ENCODE results near the gene SCO2. TPM values are rescaled to one million over a fixed set of nuclear protein-coding genes. Genes with fewer than 3 reads are reported as not detected.
A peak's percentile ranks its signal among the peaks of the same experiment; 100 is the strongest.
"Not testable (repeated sequence)": the region's sequence is repeated elsewhere in the genome, so short reads cannot be mapped to it uniquely, and the experiment has no call there.

Gene SCO2
- total RNA-seq, 1 experiment from 2014 or later = 3.0 TPM

GRCh38 chr22:50536226-50536625, 10.8 kb upstream of the SCO2 start:
- TF ChIP-seq CTCF (conservative IDR thresholded peaks at IDR 0.05) = no peak
- no peak for TF ChIP-seq EZH2 (IDR thresholded peaks at IDR 0.05; ENCODE audit: low read depth)
- peaks cover 58% of the 10 kb centered on the region for H3F3A ChIP-seq (ENCODE audit: insufficient read depth, low read depth)
- intact Hi-C loops (cut with micrococcal nuclease; ENCODE audit: unreplicated experiment) = no loop called here
- H3K4me1 ChIP-seq (replicated peaks; ENCODE audit: insufficient read depth) = peaks cover 58% of the 10 kb centered on the region
- POLR2A ChIA-PET (ENCODE audit: unreplicated experiment) = no interaction called here
- no peaks in the 10 kb centered on the region for H3K27me3 ChIP-seq (ENCODE audit: insufficient read depth, low read depth)
- H3K27ac ChIP-seq = no peak overlapping the region
- H3K9me2 ChIP-seq (ENCODE audit: insufficient read depth) = no peaks in the 10 kb centered on the region
- H2AFZ ChIP-seq = no peak overlapping the region
- no peak overlapping the region for H3K4me3 ChIP-seq
- no peaks in the 10 kb centered on the region for H3K9me3 ChIP-seq (ENCODE audit: insufficient read depth, low read depth)
- DNase-seq = no peak
- H4K20me1 ChIP-seq (ENCODE audit: insufficient read depth) = no peaks in the 10 kb centered on the region
- H3K4me2 ChIP-seq = no peak overlapping the region
- BruUV-seq (replicated peaks) = no TSS peak
- no peaks in the 10 kb centered on the region for H3K79me2 ChIP-seq (ENCODE audit: low read depth)
- CTCF ChIA-PET = no interaction called here
- no peaks in the 10 kb centered on the region for H3K36me3 ChIP-seq (ENCODE audit: low read depth)

GRCh38 chr22:50535113-50535512, 9.7 kb upstream of the SCO2 start:
- Histone ChIP-seq H3K27ac (no peak overlapping the region), H4K20me1 (ENCODE audit: insufficient read depth) (no peaks in the 10 kb centered on the region), H3K36me3 (ENCODE audit: low read depth) (no peaks in the 10 kb centered on the region), H3K9me3 (ENCODE audit: insufficient read depth, low read depth) (no peaks in the 10 kb centered on the region), H3K27me3 (ENCODE audit: insufficient read depth, low read depth) (no peaks in the 10 kb centered on the region), H3F3A (ENCODE audit: insufficient read depth, low read depth) (peaks cover 55% of the 10 kb centered on the region), H2AFZ (no peak overlapping the region), H3K79me2 (ENCODE audit: low read depth) (no peaks in the 10 kb centered on the region), H3K4me3 (no peak overlapping the region), H3K4me2 (no peak overlapping the region), H3K9me2 (ENCODE audit: insufficient read depth) (no peaks in the 10 kb centered on the region), H3K4me1 (replicated peaks; ENCODE audit: insufficient read depth) (peaks cover 47% of the 10 kb centered on the region)
- no peak for DNase-seq
- BruUV-seq (replicated peaks) = no TSS peak
- intact Hi-C loops (cut with micrococcal nuclease; ENCODE audit: unreplicated experiment) = no loop called here
- TF ChIP-seq CTCF (conservative IDR thresholded peaks at IDR 0.05) (no peak), EZH2 (IDR thresholded peaks at IDR 0.05; ENCODE audit: low read depth) (no peak)
- CTCF ChIA-PET = no interaction called here
- POLR2A ChIA-PET (ENCODE audit: unreplicated experiment) = no interaction called here

GRCh38 chr22:50533856-50534711, 8.7 kb upstream of the SCO2 start:
- H3F3A ChIP-seq (ENCODE audit: insufficient read depth, low read depth) = peaks cover 54% of the 10 kb centered on the region
- H3K4me3 ChIP-seq; DNase-seq; H3K9me2 ChIP-seq (ENCODE audit: insufficient read depth); H3K79me2 ChIP-seq (ENCODE audit: low read depth); H2AFZ ChIP-seq; intact Hi-C loops (cut with micrococcal nuclease; ENCODE audit: unreplicated experiment); H3K27me3 ChIP-seq (ENCODE audit: insufficient read depth, low read depth); H3K4me2 ChIP-seq; H3K36me3 ChIP-seq (ENCODE audit: low read depth); POLR2A ChIA-PET (ENCODE audit: unreplicated experiment); H3K9me3 ChIP-seq (ENCODE audit: insufficient read depth, low read depth); BruUV-seq (replicated peaks); H4K20me1 ChIP-seq (ENCODE audit: insufficient read depth): not testable (repeated sequence)
- H3K27ac ChIP-seq = peak overlapping the region; percentile 13; the same call in 1 of the 2 replicates
- CTCF ChIA-PET = interaction anchor here (0.6 kb wide), 1 partner anchor 66 kb away, joined by 3 read pairs; no protein-coding TSS in a partner anchor
- H3K4me1 ChIP-seq (replicated peaks; ENCODE audit: insufficient read depth) = peaks cover 38% of the 10 kb centered on the region
